Renal pelvis (tissue), 4 donors: ENCODE results near the gene TNFRSF25. TPM values are rescaled to one million over a fixed set of nuclear protein-coding genes. Genes with fewer than 3 reads are reported as not detected.

Experiments used
- DNase-seq: peaks from one replicate; pipeline ENCODE4 v3.0.0-alpha.2; 2013
- polyA plus RNA-seq, 3 donors: library from polyadenylated mRNA; unstranded; fragments of 120-200 nt; gene quantifications; one replicate each; pipeline ENCODE4 v1.2.1, GENCODE V29; 2013; ENCODE audit not compliant: insufficient read length in 3 of 3

The TNFRSF25 gene
- polyA plus RNA-seq, 3 donors, result 14.0 to 22.5 (median 20.2) TPM

DNA sequence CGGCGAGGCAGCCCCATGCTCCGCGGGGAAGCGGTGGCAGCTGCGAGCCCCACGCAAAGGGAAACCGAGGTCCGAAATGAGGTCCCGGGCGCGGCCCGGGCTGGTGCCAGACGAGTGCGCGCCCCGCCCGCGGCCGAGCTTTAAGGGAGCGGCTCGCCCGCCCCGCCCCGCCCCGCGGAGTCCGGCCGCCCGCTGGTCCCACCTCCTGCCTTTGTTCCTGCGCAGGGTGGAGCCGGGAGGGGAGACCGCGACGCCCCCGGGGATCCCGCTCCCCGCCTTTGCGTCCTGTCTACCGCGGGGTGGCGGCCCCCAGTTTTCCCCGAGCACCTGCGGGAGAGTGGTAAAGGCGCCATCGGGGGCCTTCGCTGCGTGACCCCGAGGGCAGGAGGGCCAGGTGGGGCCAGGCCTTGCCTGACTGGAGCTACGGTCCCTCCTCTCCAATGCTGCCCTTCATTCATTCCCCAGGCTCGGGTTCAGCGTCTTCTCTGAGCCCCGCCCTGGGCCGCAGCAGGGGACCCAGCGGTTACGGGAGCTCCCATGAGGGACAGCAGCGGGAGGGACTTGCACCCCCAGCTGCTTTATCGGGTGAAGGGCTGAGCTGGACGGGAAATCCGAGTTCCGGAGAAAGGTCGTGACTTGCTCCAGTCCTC lies 46.0 kb downstream of the TNFRSF25 start, which contains the start of gene HES2:
Gene HES2 (minus strand): TSS at position 116 of the 650 bp plus-strand sequence. CDS start 99 bp downstream, at position 17.
- no peak for DNase-seq

DNA sequence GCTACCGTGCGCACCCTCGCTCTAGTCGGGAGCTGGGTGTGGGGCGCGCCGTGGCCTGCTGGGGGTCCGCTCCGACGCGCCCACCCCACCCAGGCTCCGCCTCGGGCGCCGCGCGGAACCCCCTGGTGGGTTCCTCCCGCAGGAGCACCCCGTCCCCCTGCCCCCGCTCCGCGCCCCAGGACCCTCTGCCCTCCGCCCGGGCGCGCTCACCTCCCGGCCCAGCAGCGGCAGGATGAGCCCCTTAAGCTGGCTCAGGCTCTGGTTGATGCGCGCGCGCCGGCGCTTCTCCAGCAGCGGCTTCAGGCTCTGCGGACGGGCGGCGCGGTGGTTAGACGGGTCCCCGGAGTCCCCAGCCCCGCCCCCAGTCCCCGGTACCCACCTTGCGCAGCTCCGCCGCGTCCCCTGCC lies 46.6 kb downstream of the TNFRSF25 start:
- DNase-seq, result no peak

DNA sequence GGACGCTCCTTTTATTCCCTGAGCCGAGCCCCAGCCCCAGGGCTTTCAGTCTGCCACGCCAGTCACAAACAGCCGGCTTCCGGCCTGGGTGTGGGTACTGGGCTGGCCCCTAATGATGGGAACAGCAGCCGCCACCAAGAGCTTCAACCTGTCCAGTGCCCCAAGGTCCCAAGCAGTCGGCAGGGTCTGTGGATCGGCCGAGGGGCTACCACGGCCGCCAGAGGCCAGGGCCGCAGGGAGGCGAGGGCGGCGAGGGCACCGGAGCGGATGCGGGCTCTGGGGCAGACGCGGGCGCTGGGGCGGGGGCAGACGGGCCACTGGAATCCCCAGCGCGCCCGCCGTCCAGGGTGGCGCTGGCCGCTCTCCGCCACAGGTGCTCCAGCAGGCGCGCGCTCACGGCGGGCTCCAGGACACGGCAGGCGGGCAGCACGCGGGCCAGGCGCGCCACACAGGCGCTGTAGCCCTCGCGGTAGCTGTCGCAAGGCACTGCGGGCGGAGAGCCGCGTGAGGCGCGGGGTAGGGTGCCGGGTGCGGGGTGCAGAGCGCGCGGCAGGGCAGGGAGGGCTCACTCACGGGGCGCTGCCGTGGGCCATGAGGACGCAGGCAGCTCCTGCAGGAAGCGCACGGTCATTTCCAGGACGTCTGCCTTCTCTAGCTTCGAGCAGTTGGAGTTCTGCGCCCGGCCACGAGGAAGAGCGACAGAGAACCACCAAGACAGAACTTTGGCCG lies 47.1 kb downstream of the TNFRSF25 start:
- DNase-seq, result no peak

DNA sequence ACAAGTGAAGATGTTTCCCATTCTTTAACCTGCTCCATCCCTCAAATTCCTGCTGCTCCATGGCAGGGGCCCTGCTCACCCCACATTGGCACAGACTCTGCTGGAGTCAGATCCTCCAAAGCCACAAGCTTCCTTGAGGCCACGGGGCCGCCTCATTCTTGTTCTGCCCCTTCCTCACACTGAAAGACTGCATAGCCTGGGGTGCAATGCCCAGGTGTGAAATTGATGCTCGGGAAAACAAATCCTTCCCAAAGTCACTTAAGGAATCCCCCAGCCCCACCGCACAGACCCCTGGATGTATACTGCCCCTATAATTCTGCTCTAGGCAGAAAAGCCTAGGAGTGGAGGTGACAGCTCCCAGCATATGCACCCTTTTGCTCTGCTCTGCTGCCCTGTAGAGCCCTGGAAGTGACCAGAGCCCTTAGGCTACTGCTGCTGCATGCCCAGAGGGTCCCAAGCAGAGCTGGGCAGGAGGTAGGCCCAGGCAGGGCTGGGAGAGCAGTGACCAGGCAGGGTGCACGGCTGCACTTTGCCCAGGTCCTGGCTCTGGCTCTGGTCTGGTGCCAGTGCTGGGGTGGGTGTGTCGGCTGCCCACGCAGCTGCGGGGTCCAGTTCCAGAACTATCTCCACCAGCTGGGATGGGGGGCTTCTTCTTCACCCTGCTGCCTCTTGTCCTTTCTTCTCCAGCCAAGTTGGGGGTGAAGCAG lies 47.9 kb downstream of the TNFRSF25 start:
- DNase-seq, result no peak

DNA sequence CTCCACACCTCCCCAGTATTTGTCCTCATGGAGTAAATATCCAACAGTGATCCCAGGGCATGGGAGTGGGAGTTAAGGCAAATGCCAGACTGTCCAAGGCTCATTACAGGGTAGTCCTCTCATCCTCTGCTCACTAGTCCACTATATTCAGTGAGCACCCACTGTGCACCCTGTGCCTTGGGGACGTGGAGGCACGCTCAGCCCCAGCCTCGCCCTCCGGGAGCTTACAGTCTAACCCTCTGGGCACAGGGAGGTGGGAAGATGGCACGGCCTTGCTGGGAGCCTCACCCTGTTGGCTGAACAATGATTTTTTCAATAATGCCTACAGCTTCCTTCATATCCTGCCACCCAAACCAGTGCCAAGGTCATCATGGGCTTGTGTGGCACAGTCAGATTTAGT lies 49.1 kb downstream of the TNFRSF25 start:
- no peak for DNase-seq

DNA sequence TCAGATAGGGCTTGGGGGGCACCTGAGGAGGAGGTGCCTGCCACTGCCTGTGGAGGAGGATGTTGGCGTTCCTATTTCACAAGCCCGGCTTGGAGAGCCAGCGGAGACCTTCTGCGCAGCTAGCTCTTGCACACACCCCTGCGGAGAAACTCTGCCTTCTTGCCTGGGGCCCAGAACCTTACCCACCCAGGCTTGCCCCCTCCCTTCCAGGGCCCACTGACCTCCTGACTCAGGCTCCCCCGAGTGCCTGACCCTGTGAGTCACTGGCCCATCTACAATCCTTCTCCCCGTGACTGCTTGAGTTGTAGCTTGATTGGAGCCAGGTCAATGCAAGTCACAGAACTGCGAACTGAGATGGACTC lies 49.7 kb downstream of the TNFRSF25 start:
- no peak for DNase-seq

DNA sequence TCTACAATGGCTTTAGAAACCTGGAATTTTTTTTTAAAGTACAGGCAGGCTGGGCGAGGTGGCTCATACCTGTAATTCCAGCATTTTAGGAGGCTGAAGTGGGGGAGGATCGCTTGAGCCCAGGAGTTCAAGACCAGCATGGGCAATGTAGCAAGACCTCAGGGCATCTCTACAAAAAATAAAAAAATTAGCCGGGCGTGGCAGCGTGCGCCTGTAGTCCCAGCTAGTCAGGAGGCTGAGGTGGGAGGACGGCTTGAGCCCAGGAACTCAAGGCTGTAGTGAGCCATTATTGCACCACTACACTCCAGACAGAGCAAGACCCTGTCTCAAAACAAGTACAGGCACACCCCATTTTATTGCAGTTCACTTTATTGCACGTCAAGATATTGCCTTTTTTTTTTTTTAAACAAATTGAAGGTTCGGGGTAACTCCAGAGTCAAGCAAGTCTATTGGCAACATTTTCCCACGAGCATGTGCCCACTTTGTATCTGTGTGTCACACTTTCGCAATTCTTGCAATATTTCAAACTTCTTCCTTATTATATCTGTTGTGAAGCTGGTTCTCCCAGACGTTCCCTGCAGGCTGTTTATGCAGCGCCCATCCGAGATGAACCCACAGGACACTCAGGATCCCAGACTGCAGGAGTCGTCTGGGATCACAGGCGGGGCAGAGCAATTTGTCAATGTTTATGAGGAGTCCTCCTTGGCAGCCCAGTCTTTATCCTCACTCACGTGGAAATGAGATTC lies 50.9 kb downstream of the TNFRSF25 start:
- no peak for DNase-seq

DNA sequence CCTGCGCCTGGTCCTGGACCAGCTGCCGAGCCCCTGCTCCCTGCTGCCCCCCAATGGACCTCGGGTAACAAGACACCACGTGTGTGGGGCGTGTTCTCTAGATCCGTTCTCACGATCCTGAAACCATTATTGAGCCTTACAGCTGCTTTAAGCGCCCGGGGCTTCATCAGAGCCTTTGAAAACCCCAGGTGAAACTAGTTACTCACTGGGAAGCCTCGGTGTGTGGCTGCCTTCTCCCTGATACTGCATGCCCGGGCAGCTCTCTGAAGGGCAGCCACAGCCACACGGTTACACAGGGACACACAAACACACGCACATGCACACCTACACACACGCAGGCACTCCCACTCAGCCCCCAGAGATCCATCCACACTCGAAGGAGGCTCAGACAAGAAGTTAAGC lies 51.5 kb downstream of the TNFRSF25 start:
- DNase-seq, result no peak

DNA sequence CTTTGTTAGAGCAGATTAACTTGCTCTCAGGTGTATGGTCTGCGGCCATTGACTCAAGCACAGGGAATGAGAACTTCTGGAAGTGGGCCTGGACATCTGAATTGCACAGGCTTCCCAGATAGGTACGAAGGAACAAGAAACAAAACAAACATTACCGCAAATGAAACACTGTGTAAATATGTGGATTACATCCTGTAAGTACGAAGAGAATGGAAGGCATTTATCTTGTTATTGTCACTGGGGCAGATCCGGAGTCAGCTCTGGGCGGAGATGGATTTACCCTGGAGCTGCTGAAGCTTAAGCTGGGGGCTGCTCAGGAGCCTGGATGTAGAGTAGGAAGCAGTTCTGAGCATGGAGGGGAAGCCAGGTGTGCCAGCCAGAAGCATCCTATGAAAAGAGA lies 53.1 kb downstream of the TNFRSF25 start:
- DNase-seq, result no peak

Other genes with a start within 250 kb of the TNFRSF25 start
- 10 to 100 TPM; 55.5 to 63.4 (median 58.7) TPM for gene ICMT, start 230.2 kb downstream of the TNFRSF25 start, polyA plus RNA-seq
- not detected for gene HES3, start 222.0 kb downstream of the TNFRSF25 start, polyA plus RNA-seq
- gene GPR153, start 205.1 kb downstream of the TNFRSF25 start, polyA plus RNA-seq, result 1 to 10 TPM; 6.7 to 9.4 (median 7.0) TPM
- gene ACOT7, start 72.4 kb downstream of the TNFRSF25 start, polyA plus RNA-seq, result 10 to 100 TPM; 32.8 to 39.4 (median 36.8) TPM
- gene HES2, start 46.3 kb downstream of the TNFRSF25 start, polyA plus RNA-seq, result under 1 TPM; 0.33 to 0.46 (median 0.40) TPM
- gene ESPN, start 41.4 kb downstream of the TNFRSF25 start, polyA plus RNA-seq, result 10 to 100 TPM; 19.6 to 21.5 (median 21.5) TPM
- 10 to 100 TPM; 16.3 to 25.1 (median 19.6) TPM for gene PLEKHG5, start 25.5 kb upstream of the TNFRSF25 start, polyA plus RNA-seq
- gene NOL9, start 88.3 kb upstream of the TNFRSF25 start, polyA plus RNA-seq, result 10 to 100 TPM; 13.9 to 25.2 (median 23.4) TPM
- gene TAS1R1, start 89.1 kb upstream of the TNFRSF25 start, polyA plus RNA-seq, result under 1 TPM; 0.09 to 0.21 (median 0.19) TPM
- gene ZBTB48, start 113.8 kb upstream of the TNFRSF25 start, polyA plus RNA-seq, result 10 to 100 TPM; 35.0 to 46.0 (median 43.0) TPM
- 10 to 100 TPM; 16.3 to 17.8 (median 17.6) TPM for gene KLHL21, start 136.7 kb upstream of the TNFRSF25 start, polyA plus RNA-seq
- gene PHF13, start 147.6 kb upstream of the TNFRSF25 start, polyA plus RNA-seq, result 10 to 100 TPM; 24.7 to 28.2 (median 26.3) TPM
- gene THAP3, start 158.7 kb upstream of the TNFRSF25 start, polyA plus RNA-seq, result 10 to 100 TPM; 21.0 to 23.8 (median 23.4) TPM
- gene DNAJC11, start 235.6 kb upstream of the TNFRSF25 start, polyA plus RNA-seq, result 10 to 100 TPM; 57.3 to 79.4 (median 78.4) TPM